ENCODE results near the gene ARCN1.
"Not testable (repeated sequence)": the region's sequence is repeated elsewhere in the genome, so short reads cannot be mapped to it uniquely, and the experiment has no call there.

The ARCN1 gene

DNA sequence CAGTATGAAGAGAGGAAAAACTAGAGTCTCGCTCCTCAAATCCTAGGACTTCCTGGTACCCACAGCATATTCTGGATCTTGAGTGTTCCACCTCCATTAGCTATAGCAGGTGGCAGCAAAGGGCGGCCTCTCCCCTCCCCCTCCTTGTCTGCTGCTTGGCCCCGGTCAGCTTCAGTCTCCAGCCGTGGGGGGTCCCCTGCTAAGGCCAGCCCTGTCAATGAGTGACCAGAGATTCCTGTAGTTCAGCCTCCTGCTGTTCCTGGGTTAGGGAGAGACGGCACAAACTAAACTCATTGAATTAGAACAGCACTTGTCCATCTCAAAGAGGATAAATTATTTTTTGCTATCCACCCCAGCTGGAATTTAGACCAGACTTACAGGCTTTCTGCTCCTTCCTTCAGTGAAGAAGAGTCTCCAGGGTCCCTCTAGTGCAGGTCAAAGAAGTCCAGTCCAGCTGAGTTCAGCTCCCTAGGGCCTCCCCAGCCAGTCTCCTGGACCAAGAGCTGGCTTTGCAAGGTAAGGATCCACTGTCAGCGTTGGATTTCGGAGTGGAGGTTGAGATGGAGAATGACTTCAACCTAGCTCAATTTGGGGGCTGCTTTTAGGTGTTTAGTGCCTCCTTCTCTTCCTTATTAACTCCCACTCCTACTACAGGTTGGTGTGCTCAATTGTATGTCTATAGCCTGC, 34.1 kb downstream of the ARCN1 start:
- DNase-seq (ENCODE audit: low read depth): no peak

DNA sequence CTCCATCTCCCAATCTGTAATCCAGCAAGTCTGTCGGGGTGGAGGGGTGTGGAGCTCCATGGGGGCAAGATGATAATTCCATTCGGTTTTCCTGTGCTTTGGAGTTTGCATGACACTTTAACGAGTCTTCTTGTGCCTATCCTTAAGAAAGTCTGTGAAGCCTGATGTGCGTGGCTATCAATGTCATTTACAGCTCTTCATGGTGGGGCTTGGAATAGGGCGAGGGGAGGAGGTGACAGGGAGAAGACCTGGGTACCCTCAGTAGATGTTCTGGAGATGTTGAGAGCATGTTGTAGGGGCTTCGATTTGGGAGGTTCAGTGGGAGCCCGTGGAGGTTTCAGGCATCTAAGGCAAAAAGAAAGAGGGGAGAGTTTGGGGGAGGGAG, 34.6 kb downstream of the ARCN1 start:
- DNase-seq (ENCODE audit: low read depth): no peak

DNA sequence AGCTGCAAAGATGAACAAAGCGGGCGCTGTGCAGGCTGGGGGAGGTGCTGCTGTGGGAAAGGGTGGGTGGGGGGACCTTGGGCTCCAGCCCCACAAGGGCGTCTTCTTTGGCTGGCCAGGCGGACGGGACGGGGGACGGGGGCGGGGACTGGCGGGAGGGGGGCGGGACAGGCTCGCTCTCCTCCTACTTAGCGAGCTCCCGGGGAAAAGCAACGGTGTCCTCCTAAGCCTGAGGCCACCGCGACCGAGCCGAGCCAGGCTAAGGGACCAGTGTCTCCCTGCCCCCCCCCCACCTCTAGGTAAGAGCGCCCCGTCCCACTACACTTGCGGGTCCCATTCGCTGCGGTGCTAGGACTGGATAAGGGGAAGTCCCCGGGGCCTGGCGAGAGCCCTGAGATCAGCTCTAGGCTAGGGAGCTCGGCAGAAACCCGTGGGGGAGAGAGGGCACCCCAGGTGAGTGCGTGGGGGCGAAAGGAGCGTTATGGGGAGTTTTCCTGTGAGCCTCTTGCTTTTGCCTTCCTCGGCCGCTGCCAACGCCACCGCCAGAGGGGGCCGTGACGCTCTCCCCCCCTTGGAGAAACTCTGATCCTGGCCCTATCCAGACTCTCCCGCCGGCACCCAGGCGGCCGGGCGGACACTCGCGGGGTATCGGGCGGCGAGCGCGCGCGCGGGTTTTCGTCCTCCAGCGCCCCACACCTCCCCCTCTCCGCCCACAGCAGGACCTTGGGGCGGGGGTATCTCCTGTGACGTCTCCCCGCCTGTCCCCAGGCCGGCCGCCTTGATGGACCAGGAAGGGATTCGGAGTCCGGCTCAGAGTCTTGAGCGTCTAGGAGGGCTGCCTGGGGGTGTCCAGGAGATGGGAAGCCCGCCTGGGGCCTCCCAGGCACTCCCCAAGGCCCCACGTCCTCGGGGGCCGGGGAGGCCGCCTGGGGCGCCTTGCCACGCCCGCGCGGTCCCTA, 35.5 kb downstream of the ARCN1 start, which contains the start of gene PHLDB1:
Gene PHLDB1 (plus strand): TSS at position 215 of the 959 bp plus-strand sequence. CDS start 6,222 bp downstream, outside the sequence.
- peak; percentile 72 for DNase-seq (ENCODE audit: low read depth)

DNA sequence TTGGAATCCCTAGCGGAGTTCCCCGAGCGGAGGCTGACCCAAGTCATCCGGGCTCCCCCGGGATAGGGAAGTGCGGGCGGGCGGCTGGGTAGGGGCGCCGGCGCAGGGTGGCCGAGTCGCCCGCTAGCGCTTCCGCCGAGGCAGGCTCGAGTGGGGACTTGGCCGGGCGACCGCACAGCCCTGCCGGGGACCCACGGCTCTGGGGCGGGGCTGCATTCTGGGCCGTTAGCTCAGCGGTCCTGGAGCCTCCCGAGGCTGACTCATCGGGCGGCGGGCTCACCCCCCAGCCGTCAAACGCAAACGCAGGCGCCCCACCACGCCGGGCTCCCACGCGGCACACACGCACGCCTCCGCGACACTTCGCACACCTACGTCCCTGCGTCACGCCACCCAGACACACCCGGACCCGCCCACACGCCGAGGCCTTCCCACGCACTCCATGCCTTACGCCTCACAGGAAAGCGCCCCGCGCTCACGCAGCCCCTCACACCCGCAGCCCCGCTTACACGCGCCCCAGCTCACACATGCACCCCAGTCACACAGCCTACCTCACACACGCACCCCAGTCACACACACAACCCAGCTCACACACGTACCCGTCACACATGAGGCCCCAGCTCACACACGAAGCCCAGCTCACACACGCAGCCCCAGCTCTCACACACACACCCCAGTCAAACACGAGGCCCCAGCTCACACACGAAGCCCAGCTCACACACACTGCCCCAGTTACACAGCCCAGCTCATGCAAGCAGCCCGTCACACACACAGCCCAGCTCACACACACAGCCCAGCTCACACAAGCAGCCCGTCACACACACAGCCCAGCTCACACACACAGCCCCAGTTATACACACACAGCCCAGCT, 36.4 kb downstream of the ARCN1 start:
- peak; percentile 83 for DNase-seq (ENCODE audit: low read depth)

DNA sequence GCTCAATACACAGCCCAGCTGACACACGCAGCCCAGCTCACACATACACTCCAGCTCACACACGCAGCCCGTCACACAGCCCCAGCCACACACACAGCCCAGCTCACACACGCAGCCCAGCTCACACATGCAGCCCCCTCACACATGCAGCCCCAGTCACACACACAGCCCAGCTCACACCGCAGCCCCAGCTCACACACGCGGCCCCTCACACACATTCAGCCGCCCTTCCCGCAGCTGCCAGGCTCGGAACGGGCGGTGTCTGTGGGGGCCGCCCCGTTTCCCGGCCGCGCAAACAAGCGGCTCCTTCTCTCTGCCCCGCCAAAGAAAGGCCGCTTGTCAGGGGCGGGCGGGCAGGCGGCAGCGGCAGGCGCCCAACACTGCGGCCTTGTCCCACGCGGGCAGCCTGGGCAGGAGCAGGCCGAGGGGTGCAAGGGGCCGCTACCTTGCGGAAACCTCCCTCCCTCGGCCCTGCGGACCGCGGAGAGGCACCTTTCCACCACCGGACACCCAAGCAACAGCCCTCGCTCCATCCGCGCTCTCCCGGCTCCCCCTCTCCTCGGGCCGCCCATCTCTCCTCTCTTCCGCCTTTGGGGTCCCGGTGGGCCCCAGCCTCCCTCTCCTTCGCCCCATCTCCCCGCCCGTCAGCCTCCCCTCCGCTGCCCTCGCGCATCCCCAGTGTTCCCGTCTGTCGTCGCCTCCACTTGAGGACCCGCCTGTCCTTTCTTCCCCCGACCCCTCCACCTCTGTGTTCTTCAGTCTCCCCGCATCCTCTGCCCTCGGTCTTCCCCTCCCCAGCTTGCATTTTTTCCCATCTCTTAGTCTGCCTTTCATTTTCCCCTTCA, 37.4 kb downstream of the ARCN1 start:
- peak; percentile 44 for DNase-seq (ENCODE audit: low read depth)

DNA sequence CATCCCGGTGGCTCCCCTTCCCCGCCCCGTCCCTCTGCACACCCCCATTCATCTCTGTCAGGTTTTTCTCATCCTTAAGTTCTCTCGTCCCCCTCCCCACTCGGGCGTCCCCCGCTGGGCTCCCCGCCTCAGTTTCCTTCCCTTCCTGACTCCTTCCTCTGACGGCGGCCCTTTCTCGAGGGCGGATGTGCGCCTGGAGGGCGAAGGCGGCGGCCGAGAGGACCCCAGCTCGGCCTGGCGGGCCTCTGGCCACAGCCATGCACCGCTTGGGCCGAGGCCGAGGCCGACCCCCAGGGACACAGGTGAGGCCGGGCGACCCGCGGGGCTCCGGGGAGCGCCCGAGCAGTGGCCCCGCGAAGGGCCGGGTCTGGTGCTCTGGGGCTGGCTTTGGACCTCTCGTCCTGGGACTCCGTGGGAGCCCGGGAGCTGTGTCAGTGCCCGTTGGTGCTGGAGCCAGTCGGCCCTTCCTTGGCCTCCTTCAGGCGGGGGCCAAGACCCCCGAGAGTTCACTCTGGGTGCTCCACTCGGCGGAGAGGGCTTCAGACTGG, 38.1 kb downstream of the ARCN1 start:
- DNase-seq (ENCODE audit: low read depth): no peak

DNA sequence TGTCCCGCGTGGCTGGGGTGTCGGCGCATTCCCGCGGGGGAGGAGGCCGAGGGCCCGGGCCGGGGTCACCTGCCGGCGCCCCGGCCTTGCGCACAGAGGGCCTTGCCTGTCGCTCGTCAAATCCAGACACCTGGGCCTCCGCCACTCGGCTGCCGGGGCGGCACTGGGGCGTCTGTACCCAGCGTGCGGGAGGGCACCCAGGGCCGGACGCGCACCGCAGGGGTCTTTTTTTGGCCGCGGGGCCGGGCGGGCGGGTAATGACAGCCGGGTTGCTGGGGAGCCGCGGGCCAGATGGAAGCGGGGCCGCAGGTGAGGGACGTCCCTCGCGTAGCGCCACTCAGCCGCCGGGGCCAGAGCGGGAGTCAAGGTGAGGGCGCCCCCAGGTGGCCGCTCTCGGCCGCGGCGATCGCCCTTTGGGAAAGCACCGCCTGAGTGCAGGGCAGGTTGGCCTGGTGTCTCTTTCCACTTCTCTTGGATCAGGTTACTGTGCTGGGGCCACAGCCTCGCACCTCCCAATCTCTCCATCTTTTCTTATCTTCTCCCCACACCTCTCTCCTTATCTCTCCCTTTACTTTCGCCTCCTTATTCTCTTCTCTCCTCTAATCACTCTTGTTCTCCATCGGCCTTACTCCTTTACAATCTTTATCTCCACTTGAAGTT, 38.7 kb downstream of the ARCN1 start:
- DNase-seq (ENCODE audit: low read depth): peak; percentile 68

DNA sequence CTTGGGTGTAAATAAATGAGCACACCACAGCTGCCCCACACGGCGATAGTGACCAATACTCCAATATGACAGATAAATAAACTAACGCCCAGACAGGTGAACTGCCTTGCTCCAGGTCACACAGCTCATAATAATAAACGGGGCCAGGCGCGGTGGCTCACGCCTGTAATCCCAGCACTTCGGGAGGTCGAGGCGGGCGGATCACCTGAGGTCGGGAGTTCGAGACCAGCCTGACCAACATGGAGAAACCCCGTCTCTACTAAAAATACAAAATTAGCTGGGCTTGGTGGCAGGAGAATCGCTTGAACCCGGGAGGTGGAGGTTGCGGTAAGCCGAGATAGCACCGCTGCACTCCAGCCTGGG, 39.2 kb downstream of the ARCN1 start:
- not testable (repeated sequence) for DNase-seq (ENCODE audit: low read depth)

DNA sequence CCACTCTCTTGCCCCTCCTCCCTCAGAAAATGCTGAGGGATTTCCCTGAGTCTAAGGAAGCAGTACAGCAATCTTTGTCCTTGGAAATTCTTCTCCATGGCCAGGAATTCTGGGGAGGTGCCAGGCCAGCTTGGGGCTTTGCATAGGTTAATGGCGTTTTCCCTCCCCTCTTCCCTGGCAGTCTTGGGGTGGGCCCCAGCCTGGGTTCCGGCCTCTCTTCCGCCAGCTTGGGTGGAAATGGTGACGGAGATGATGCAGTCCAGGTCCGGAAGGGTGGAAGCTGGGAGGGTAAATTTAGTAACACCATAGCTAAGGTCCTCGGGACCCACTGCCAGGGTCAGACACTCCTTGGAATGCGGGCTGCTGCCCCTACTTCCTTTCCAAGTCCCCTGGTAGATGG, 40.2 kb downstream of the ARCN1 start:
- DNase-seq (ENCODE audit: low read depth): no peak

DNA sequence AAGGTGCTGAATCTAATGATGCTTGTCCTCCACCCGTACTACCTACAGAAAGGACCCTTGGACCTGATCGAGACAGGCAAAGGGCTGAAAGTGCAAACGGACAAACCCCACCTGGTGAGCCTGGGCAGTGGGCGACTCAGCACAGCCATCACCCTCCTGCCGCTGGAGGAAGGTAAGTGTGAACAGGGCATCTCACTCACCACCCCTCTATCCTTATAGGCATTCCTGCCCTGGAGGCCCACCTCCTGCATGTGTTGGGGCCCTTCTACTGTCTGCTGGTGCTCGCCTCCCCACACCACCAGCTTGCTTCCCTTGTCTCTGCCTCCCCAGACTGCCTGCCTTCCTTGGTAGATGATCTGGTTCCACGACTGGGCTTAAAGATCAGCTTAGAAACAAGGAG, 42.3 kb downstream of the ARCN1 start:
- DNase-seq (ENCODE audit: low read depth): no peak

DNA sequence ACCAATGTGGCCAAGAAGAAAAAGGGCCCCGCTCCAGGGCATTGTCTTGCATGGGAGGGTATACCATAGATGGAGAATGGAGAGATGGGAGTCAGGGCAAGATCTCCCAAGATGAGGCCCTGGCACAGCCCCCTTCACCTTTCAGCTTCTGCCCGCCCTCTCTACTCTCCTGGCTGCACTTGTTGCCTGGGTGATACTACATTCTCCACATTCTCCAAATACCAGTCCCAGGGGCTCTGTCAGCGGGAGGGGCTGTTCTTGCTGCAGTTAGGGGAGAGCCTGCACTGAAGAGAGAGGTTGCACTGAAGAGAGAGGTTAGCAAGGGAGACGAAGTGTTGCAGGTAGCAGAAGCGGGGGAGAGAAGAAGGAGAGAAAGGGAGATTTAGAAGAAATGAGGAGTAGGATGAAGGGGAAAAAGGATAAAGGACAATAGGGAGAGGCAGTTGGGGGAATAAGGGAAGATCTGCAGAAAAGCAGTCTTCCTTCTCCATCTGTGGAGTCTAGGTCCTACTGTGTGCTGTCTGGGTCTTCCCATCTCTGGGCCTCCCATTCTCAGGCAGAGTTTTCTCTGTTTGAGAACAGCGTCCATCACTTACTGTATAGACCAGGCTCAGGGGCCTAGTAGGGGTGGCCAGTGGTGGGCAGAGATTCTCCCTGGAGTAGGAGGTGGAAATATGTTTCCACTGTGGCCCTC, 43.2 kb downstream of the ARCN1 start:
- peak; percentile 37 for DNase-seq (ENCODE audit: low read depth)

DNA sequence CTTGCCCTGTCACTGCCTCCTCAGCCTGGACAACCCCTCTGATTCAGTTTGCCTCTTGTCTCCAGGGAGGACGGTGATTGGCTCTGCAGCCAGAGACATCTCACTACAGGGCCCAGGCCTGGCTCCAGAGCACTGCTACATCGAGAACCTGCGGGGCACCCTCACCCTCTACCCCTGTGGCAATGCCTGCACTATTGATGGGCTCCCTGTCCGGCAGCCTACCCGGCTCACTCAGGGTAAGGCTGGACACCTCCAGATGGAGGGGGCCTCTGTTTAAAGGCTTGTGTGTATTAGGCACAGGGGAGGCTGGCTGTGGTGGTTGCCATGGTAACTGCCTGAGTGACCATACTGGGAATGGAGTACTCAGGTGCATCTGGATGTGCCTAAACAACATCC, 43.8 kb downstream of the ARCN1 start:
- no peak for DNase-seq (ENCODE audit: low read depth)

DNA sequence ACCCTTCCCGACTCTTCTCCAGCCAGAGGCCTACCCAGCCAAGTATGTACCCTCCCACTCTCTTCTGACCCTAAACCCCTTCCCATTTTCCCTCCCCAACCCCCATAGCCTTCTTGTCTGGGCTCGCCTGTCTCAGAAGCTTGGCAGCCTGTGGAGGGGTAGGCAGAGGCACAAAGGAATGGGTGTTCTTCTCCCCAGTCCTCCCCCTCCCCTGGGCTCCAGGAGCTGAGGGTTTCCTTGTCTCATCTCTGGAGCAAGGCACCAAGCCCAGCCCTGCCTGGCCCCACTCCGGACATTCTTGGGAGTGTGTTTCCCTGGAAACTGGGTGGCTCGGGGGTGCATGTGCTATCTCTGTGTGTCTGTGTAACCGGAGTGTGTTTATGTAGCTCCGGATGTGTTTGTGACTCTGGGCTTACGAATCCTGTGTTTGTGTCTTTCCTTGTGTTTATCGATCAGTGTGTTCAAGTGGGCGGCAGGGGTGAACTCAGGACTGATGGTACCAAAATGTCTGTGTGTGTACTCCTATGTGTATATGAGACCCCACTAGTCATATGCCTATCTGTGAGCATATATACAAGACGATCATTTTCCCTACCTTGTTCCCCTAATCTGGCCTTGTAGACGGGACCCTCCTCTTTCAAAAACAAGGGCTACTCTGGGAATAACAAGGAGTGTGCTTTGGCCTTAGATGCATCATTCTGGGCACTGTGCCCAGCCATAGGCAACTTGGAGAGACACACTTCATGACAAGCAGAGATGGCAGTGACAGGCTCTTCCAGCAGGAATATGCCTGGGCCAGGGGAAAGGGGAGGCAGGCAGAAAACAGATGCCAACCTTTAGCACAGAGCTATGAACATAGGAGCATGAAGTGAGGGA, 46.1 kb downstream of the ARCN1 start:
- peak; percentile 85 for DNase-seq (ENCODE audit: low read depth)

DNA sequence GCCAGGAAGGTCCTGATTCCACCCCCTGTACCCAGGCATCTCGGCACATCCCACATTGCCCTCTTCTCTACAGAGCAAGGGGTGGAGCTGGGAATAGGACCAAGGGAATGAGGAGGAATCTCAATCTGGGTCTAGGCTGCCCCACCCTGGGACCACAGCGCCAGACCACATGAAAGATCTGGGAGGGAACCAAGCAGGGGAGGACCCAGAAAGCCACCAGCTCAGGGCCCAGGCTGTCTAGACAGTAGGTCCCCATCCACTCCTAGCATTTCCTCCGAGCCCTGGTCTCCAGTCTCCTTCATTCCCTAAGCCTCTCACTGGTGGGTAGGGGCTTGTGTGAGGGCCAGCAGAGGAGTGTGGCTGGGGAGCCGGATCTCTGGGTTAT, 46.8 kb downstream of the ARCN1 start:
- DNase-seq (ENCODE audit: low read depth): peak; percentile 66

DNA sequence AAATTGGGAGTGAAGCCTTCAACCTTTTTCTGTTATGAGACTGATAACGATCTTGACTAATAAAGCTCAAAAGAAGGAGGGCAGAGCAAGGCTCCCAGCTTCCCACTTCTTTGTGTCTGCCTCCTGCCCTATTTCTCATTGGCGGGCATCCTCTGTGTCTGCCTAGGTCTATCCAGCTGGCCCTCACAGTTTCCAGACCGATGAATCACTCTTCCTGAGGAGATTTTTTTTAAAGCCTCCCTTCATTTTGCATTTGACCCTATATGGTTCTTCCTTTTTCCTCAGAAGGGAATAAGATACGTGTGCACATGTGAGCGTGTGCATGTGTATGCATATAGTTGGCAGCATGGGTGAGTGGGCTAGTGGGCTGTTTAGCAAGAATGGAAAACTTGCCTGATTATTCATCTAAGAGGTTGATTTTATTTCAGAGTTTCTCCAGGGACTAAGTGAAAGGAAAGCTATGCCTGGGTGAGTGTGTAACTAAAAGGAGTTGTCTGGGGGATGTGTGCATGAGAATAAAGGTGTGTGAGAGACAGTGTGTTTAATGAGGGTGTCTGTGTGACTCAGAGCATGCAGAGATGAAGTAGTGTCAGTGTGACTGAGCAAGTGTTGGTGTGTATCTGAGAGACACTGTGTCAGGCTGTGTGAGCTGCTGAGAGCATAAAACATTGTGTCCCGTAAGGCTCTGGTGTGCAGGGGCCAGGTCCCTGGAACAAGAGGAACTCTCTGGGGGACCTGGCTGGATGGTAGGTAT, 47.4 kb downstream of the ARCN1 start:
- DNase-seq (ENCODE audit: low read depth): peak; percentile 97

DNA sequence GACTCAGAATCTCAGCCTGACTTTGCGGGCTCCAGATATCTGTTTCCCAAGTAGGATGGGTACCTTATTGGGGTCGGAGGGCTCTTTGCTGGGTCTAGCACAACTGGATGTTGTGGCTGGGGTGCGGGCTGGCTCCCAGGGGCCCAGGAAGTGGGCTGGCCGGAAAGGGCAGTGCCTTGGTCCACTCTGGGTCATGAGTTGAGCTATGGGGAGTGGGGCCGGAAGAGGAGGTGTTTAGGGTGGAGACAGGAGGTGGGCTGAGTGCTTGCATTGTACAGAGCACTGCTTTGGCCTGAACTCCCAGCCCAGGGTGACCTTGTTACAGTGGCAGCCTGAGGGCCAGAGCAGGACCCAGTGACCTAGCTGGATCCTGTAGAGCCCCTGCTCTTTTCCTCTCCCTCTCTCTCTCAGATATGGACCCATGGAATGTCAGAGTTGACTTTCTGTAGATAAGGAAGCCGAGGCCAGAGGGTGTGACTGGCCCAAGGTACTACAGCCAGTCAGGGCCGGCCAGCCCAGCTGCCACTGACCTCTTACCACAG, 48.4 kb downstream of the ARCN1 start:
- no peak for DNase-seq (ENCODE audit: low read depth)

DNA sequence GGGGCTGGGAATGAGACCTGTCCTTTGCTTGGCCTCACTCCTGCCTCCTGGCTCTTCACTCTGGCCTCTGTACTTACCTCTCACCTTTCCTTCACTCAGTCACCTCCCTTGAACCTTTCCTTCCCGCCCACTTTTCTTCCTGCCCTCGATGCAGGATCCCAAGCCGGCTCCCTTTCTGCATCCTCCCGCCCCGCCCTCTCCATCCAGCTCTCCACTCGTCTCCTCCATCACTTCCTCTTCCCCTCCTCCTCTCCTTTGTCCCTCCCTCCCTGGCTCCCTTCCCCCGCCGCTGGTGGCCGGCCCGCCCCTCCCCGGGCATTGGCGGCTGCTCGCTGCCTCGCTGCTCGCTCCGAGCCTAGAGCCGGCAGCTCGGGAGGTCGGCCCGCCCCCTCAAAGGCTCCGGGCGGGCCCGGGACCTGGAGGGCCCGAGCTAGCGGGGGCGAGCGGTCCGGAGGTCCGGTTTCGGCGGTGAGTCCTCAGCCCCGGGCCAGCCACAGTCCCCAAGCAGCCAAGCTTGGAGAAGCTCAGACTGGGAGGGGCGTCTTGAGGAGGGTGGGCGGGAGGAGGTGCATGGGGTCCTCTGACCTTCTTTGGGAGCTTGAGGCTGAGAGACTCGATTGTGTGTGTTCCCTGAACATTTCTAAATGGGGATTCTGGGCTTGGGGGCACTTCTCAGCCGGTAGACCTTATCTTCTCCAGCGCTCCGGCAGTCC, 49.0 kb downstream of the ARCN1 start:
- DNase-seq (ENCODE audit: low read depth): peak; percentile 91

All from iris pigment epithelial cell (primary cell).